MM.1S (cell line): Measurements from ENCODE around the gene KRTAP6-3.

ENCODE experiments used
- DNase-seq: peaks from one replicate; pipeline ENCODE4 v3.0.0-alpha.2; 2015
- H2AFZ ChIP-seq: fragments of 300-600 bp; sonication (generic); 2 replicates; pipeline ENCODE4 v1.6.0; 2016; ENCODE audit warnings: antibody characterized with exemption, low read length
- H3F3A ChIP-seq: fragments of 300-600 bp; sonication (generic); 2 replicates; pipeline ENCODE4 v1.6.1; 2016; ENCODE audit warnings: mild to moderate bottlenecking, antibody characterized with exemption, low read length, moderate library complexity, mixed read lengths; ENCODE audit not compliant: insufficient read depth
- H3K27ac ChIP-seq: fragments of 300-600 bp; sonication (generic); 2 replicates; pipeline ENCODE4 v1.5.1; 2016; ENCODE audit warnings: mild to moderate bottlenecking, low read length
- H3K27me3 ChIP-seq: fragments of 300-600 bp; sonication (generic); replicated peaks from 2 replicates; pipeline ENCODE4 v1.6.0; 2016; ENCODE audit warnings: low read length; ENCODE audit not compliant: insufficient read depth
- H3K36me3 ChIP-seq: fragments of 300-600 bp; sonication (generic); replicated peaks from 2 replicates; pipeline ENCODE4 v1.6.1; 2016; ENCODE audit warnings: mild to moderate bottlenecking, low read length, mixed read lengths; ENCODE audit not compliant: insufficient read depth
- H3K4me1 ChIP-seq: fragments of 300-600 bp; sonication (generic); 2 replicates; pipeline ENCODE4 v1.6.1; 2016; ENCODE audit warnings: low read length, mixed read lengths
- H3K4me2 ChIP-seq: fragments of 300-600 bp; sonication (generic); 2 replicates; pipeline ENCODE4 v1.6.0; 2016; ENCODE audit warnings: low read depth, low read length
- H3K4me3 ChIP-seq: fragments of 300-600 bp; sonication (generic); 2 replicates; pipeline ENCODE4 v1.5.1; 2016; ENCODE audit warnings: low read length, mixed read lengths
- H3K79me2 ChIP-seq: fragments of 300-600 bp; sonication (generic); 2 replicates; pipeline ENCODE4 v1.6.1; 2016; ENCODE audit warnings: mixed run types, low read length, mixed read lengths
- H3K9ac ChIP-seq: fragments of 300-600 bp; sonication (generic); 2 replicates; pipeline ENCODE4 v1.6.1; 2016; ENCODE audit warnings: low read length, mixed read lengths
- H3K9me2 ChIP-seq: fragments of 300-600 bp; sonication (generic); replicated peaks from 2 replicates; pipeline ENCODE4 v1.6.1; 2016; ENCODE audit warnings: mild to moderate bottlenecking, low read length, mixed read lengths; ENCODE audit not compliant: insufficient read depth
- H3K9me3 ChIP-seq: fragments of 300-600 bp; sonication (generic); replicated peaks from 2 replicates; pipeline ENCODE4 v1.6.1; 2016; ENCODE audit warnings: mild to moderate bottlenecking, low read length, mixed read lengths; ENCODE audit not compliant: insufficient read depth
- H4K20me1 ChIP-seq: fragments of 300-600 bp; sonication (generic); 2 replicates; pipeline ENCODE4 v1.6.1; 2016; ENCODE audit warnings: mild to moderate bottlenecking, low read length, moderate library complexity, mixed read lengths; ENCODE audit not compliant: insufficient read depth
- EZH2 ChIP-seq: fragments of 300-600 bp; sonication (generic); optimal IDR thresholded peaks from 2 replicates; pipeline ENCODE3; 2017; ENCODE audit warnings: low read depth, mild to moderate bottlenecking, antibody characterized with exemption, low read length, mixed read lengths
- EZH2phosphoT487 ChIP-seq: fragments of 300-600 bp; sonication (generic); IDR thresholded peaks from 2 replicates; pipeline ENCODE4 v1.6.1; 2018; ENCODE audit warnings: antibody characterized with exemption, low read length
- TF ChIP-seq, protein P1 (sequence below): fragments of 300-600 bp; sonication (generic); IDR thresholded peaks from 2 replicates; pipeline ENCODE4 v1.5.1; 2016; ENCODE audit warnings: antibody characterized with exemption, low read length, mixed read lengths

The KRTAP6-3 gene

GRCh38 chr21:30579346-30579745 is 12.9 kb upstream of the KRTAP6-3 start:
- Histone ChIP-seq H3K4me1 (no peaks in the 10 kb centered on the region), H3K4me2 (no peak overlapping the region), H3K27ac (no peak overlapping the region), H3K36me3 (no peaks in the 10 kb centered on the region), H3F3A (no peaks in the 10 kb centered on the region), H4K20me1 (no peaks in the 10 kb centered on the region), H2AFZ (no peak overlapping the region), H3K79me2 (no peaks in the 10 kb centered on the region), H3K9me2 (no peaks in the 10 kb centered on the region), H3K9me3 (no peaks in the 10 kb centered on the region), H3K27me3 (no peaks in the 10 kb centered on the region), H3K9ac (no peak overlapping the region), H3K4me3 (no peak overlapping the region)
- TF ChIP-seq, protein P1, sequence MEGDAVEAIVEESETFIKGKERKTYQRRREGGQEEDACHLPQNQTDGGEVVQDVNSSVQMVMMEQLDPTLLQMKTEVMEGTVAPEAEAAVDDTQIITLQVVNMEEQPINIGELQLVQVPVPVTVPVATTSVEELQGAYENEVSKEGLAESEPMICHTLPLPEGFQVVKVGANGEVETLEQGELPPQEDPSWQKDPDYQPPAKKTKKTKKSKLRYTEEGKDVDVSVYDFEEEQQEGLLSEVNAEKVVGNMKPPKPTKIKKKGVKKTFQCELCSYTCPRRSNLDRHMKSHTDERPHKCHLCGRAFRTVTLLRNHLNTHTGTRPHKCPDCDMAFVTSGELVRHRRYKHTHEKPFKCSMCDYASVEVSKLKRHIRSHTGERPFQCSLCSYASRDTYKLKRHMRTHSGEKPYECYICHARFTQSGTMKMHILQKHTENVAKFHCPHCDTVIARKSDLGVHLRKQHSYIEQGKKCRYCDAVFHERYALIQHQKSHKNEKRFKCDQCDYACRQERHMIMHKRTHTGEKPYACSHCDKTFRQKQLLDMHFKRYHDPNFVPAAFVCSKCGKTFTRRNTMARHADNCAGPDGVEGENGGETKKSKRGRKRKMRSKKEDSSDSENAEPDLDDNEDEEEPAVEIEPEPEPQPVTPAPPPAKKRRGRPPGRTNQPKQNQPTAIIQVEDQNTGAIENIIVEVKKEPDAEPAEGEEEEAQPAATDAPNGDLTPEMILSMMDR, result no peak
- TF ChIP-seq EZH2phosphoT487 (no peak), EZH2 (no peak)
- no peak for DNase-seq

DNA sequence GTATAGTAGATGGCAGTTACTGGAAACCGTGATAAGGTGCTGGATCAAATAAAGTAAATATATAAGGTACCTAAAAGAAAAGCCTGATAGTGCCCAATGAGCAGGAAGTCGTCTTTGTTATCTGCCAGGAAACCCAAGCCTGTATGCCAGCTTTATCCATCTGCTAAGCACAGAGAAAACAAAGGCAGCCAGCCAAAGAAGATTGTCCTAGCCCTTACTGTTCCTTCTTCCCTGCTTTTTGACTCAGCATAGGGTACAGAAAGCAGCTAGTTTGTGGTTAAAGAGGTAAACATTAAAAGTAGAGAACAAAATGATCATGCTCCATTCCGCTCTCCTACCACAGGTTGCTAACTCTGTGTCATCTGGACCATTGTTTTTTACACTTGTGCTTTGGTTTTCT is 12.1 kb upstream of the KRTAP6-3 start:
- H3K4me3 ChIP-seq, result no peak overlapping the region
- no peaks in the 10 kb centered on the region for H3F3A ChIP-seq
- no peak overlapping the region for H3K4me2 ChIP-seq
- H3K4me1 ChIP-seq, result no peaks in the 10 kb centered on the region
- no peaks in the 10 kb centered on the region for H3K36me3 ChIP-seq
- no peaks in the 10 kb centered on the region for H3K27me3 ChIP-seq
- no peak overlapping the region for H3K9ac ChIP-seq
- no peaks in the 10 kb centered on the region for H4K20me1 ChIP-seq
- no peak for TF ChIP-seq EZH2
- TF ChIP-seq, protein P1, result no peak
- TF ChIP-seq EZH2phosphoT487, result no peak
- H2AFZ ChIP-seq, result no peak overlapping the region
- H3K9me2 ChIP-seq, result no peaks in the 10 kb centered on the region
- H3K27ac ChIP-seq, result no peak overlapping the region
- H3K79me2 ChIP-seq, result no peaks in the 10 kb centered on the region
- no peak for DNase-seq
- H3K9me3 ChIP-seq, result no peaks in the 10 kb centered on the region

DNA sequence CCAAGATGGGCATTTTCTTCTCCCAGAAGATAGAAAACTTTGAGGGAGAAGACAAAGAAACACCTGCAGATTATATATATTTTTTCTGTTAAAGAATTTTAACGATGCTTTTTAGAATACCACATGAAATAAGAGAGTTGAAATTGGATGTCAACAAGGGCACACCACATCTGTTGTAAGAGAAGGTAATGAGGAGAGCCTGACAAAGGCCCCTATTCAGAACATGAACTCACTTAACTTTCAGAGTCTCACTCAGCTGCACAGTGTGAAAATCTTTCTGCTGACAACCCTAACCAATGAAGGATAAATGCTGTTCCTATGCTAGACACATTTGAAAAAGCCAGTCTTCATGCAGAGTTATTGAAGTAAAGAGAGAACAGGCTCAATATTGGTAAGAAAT is 9.4 kb upstream of the KRTAP6-3 start:
- H3K9me3 ChIP-seq, result no peaks in the 10 kb centered on the region
- no peak overlapping the region for H2AFZ ChIP-seq
- H3K4me1 ChIP-seq, result no peaks in the 10 kb centered on the region
- H3K9ac ChIP-seq, result no peak overlapping the region
- H3K9me2 ChIP-seq, result no peaks in the 10 kb centered on the region
- no peak for DNase-seq
- H3K79me2 ChIP-seq, result no peaks in the 10 kb centered on the region
- H3K4me2 ChIP-seq, result no peak overlapping the region
- no peaks in the 10 kb centered on the region for H4K20me1 ChIP-seq
- TF ChIP-seq, protein P1, result no peak
- TF ChIP-seq EZH2 (no peak), EZH2phosphoT487 (no peak)
- H3K27ac ChIP-seq, result no peak overlapping the region
- H3F3A ChIP-seq, result no peaks in the 10 kb centered on the region
- no peak overlapping the region for H3K4me3 ChIP-seq
- no peaks in the 10 kb centered on the region for H3K27me3 ChIP-seq
- no peaks in the 10 kb centered on the region for H3K36me3 ChIP-seq
